HG03139 (cell line): ENCODE results near the gene TEX12.

ENCODE experiments used
- ATAC-seq: cut with Tn5 transposase; IDR thresholded peaks from one replicate; pipeline ENCODE4 v1.9.1; 2021; ENCODE audit not compliant: unreplicated experiment

Gene TEX12

DNA sequence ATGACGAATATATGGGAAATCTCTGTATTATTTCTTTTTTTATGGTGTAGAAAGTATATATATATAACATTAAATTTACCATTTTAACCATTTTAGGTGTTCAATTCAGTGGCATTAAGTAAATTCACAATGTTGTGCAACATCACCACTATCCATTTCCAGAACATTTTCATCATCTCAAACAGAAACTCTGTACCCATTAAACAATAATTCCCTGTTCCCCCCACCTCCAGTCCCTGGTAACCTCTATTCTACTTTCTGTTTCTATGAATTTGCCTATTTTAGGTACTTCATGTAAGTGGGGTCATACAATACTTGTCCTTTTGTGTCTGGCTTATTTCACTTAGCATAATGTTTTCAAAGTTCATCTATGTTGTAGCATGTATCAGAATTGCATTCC lies 43.7 kb downstream of the TEX12 start:
- no peak for ATAC-seq

DNA sequence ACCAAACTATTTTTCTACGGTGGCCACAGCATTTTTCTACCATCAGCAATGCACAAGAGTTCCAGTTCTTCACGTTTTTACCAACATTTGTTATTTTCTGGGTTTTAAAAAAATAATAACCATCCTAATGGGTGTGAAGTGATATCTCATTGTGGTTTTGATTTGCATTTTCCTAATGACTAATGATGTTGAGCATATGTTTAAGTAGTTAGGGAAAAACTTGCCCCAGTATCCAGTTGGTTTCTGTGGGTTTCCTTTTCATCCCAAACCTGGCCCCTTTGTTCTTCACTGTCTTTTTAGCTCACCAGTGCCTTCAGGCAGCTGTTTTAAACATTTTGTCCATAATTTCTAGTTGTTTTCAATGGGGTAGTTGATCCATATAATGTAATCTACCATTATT lies 44.4 kb downstream of the TEX12 start:
- no peak for ATAC-seq

DNA sequence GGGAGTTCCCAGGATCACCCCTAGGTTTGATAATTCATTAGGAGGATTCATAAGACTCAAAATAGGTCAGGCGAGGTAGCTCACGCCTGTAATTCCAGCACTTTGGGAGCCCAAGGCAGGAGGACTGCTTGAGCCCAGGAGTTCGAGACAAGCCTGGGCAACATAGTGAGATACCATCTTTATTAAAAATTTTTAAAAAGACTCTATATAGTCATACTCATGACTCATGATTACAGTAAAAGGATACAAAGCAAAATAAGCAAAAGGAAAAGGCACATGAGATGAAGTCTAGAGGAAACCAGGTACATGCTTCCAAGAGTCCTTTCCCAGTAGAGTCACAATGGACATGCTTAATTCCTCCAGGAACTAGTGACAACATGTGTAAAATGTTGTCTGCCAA lies 45.1 kb downstream of the TEX12 start:
- no peak for ATAC-seq

DNA sequence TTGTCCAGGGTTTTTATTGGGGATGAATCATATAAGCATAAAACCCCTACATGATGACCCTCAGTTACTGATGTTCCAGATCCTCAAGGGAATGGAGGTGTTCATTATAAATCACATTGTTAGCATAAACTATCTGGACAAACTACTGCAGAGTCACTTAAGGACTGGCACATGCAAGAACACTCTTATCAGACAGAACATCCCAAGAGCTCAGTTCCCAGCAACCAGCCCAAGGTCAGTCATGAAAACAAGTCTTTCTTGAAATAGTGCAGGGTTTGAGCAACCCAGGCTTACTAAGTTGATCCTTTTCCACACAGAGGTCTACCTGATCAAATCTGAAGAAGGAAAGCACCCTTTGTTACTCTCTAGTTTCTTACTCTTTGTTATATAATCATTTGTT lies 45.5 kb downstream of the TEX12 start:
- ATAC-seq = no peak

DNA sequence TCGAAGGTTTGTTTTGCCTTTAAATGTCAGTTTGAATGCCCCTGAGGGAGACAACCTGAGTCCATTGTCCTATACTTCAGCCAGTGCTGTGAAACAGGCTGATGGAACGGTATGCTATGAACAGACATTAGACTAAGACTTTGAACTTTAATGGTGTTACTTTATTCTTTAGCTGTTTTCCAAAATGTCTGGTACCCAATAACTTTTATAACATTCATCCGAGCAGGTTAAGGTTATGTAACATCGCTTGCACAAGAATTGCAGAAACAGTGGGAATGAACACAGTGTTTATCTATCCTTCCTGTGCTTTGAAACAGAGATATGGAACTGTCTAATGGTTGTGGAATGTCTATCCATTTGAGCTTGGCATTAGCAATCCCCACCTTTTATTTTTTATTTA lies 46.6 kb downstream of the TEX12 start:
- ATAC-seq = no peak

DNA sequence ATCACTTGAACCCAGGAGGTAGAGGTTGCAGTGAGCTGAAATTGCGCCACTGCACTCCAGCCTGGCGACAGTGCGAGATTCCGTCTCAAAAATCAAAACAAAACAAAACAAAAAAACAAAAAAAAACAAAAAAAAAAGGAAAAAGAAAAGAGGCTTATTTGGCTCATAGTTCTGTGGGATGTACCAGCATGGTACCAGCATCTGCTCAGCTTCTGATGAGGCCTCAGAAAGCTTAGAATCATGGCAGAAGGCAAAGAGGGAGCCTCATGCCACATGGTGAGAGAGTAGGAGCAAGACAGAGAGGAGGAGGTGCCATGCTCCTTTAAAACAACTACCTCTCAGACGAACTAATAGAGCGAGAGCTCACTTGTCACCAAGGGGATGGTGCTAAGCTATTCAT lies 48.4 kb downstream of the TEX12 start:
- ATAC-seq = no peak

DNA sequence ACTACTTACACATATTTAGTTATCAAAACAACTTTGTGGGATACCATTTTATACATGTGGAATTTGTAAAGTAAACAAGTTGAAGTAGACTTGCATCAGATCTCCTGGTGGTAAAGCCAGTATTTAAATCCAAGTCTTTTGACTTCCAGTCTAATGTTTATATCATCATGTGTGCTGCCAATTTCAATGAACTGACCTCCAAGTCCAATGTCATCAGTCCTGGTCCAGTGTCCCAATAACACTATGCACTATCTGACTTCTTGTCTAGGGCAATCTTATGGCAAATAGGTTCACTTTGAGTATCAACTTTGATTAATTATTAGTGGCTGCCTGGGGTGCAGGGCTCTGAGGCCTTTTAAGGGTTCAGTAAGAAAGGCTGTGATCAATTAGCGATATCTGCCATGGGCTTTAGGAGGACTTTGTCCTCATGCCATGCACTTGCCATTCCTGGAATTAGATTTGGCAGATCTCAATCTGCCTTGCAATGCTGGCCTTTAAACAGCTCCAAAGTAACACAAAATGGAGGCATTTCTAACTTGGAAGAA lies 49.5 kb downstream of the TEX12 start:
- no peak for ATAC-seq

DNA sequence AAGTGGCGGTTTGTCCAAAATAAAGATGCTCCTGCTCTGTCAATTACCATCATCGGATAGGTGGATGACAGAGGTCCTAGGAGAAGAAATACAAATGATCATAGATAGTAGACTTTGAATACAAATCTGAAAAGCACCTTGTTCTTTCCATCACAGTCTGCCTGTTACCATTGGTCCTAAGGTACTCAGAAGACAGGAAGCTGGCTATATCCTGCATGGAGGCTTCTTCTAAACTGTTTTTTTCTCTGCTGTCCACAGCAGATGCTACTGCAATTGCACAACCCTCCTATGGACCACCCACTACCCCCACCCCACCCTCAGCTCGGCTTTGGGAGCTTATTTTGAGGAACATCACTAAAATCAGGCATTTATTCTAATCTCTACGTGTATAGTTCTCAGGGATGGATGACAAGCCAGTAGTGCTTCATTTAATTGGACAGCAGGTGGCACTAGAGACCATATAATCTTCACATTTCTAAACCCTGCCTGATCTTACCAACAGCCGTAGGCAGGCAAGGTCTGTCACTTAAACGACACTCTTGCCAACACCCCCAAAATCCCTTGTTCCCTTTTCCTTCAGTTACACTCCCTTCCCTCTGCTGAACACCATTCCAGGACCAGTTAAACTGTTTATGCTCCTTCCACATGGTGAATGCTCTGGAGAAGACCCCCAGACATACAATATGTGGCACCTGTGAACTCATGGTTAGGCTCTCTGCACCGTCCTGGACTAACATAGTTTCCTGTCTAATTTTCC lies 52.5 kb downstream of the TEX12 start:
- peak; percentile 99 for ATAC-seq

DNA sequence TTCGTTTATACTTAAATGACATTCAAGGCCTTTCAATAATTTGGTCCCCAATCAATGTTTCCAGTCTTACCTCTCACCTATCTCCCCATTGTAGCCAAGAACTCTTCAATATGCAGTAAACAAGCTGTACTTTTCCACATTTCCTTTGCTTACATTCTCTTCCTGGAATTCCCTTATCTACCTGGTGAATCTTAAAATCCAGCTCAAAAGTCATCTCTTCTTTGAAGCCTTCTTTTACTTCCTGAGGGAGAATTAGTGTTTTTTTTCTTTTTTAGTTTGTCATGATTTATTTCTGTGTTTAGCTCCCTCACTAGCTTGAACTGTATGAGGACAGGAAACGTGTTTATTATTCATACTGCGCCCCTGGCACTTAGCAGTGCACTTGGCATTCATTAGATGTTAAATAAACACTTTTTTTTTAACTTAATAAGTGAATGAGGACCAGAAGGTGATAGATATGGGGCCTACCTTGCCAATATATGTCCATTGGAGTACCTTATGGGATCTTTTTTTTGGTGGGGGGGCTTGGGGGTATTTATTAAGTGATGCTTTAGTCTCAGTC lies 54.2 kb downstream of the TEX12 start:
- ATAC-seq = no peak
